Loucy (cell line): ENCODE measurements around the gene SMG6.
"Not testable (repeated sequence)": the region's sequence is repeated elsewhere in the genome, so short reads cannot be mapped to it uniquely, and the experiment has no call there.

ENCODE experiments used
- H2AFZ ChIP-seq: fragments of 200-600 bp; sonication (generic); 2 replicates; pipeline ENCODE4 v1.6.0; 2016; ENCODE audit warnings: antibody characterized with exemption, mild to moderate bottlenecking, low read length, moderate library complexity
- H3F3A ChIP-seq: fragments of 200-600 bp; 2 replicates; pipeline ENCODE4 v1.6.0; 2016; ENCODE audit warnings: antibody characterized with exemption, low read depth, mild to moderate bottlenecking
- H3K27me3 ChIP-seq: fragments of 200-600 bp; sonication (generic); 2 replicates; pipeline ENCODE4 v1.6.1; 2014; ENCODE audit warnings: low read length, mild to moderate bottlenecking; ENCODE audit not compliant: insufficient read depth, poor library complexity, severe bottlenecking
- H3K36me3 ChIP-seq: fragments of 200-600 bp; sonication (generic); 2 replicates; pipeline ENCODE4 v1.6.1; 2016; ENCODE audit warnings: low read length; ENCODE audit not compliant: insufficient read depth
- H3K4me1 ChIP-seq: fragments of 200-600 bp; sonication (generic); 2 replicates; pipeline ENCODE4 v1.5.1; 2014; ENCODE audit warnings: low read length, mild to moderate bottlenecking; ENCODE audit not compliant: insufficient read depth, poor library complexity, severe bottlenecking
- H3K4me2 ChIP-seq: fragments of 200-600 bp; sonication (generic); 2 replicates; pipeline ENCODE4 v1.6.0; 2014; ENCODE audit warnings: antibody characterized with exemption, low read length, low read depth, mild to moderate bottlenecking; ENCODE audit not compliant: poor library complexity, severe bottlenecking
- H3K4me3 ChIP-seq: fragments of 200-600 bp; sonication (generic); 2 replicates; pipeline ENCODE4 v1.5.1; 2014; ENCODE audit warnings: low read length, mild to moderate bottlenecking, mixed read lengths; ENCODE audit not compliant: poor library complexity, severe bottlenecking
- H3K79me2 ChIP-seq: fragments of 200-600 bp; sonication (generic); 2 replicates; pipeline ENCODE4 v1.6.1; 2014; ENCODE audit warnings: low read length; ENCODE audit not compliant: insufficient read depth
- H3K9ac ChIP-seq: fragments of 200-600 bp; sonication (generic); 2 replicates; pipeline ENCODE4 v1.6.0; 2014; ENCODE audit warnings: mild to moderate bottlenecking, low read depth, low read length, moderate library complexity; ENCODE audit not compliant: poor library complexity, severe bottlenecking
- H3K9me2 ChIP-seq: fragments of 200-600 bp; sonication (generic); replicated peaks from 2 replicates; pipeline ENCODE4 v1.6.1; 2016; ENCODE audit warnings: low read depth, low read length, mixed read lengths
- H3K9me3 ChIP-seq: fragments of 200-600 bp; sonication (generic); 2 replicates; pipeline ENCODE4 v1.6.1; 2014; ENCODE audit warnings: mild to moderate bottlenecking, antibody characterized with exemption, low read length, low read depth; ENCODE audit not compliant: insufficient read depth
- H4K20me1 ChIP-seq: fragments of 200-600 bp; sonication (generic); 2 replicates; pipeline ENCODE4 v1.6.0; 2014; ENCODE audit warnings: antibody characterized with exemption, low read length, mild to moderate bottlenecking; ENCODE audit not compliant: insufficient read depth, poor library complexity, severe bottlenecking
- CTCF ChIP-seq: fragments of 200-600 bp; sonication (generic); conservative IDR thresholded peaks from 2 replicates; pipeline ENCODE4 v1.5.1; 2014; ENCODE audit warnings: mild to moderate bottlenecking, antibody characterized with exemption, low read length
- EZH2phosphoT487 ChIP-seq: fragments of 200-600 bp; IDR thresholded peaks from 2 replicates; pipeline ENCODE4 v1.6.1; 2018; ENCODE audit warnings: antibody characterized with exemption, mild to moderate bottlenecking, moderate library complexity, borderline replicate concordance

Gene SMG6

GRCh38 chr17:2013994-2014317 is 289.6 kb downstream of the SMG6 start:
- Histone ChIP-seq H3K27me3 (no peaks in the 10 kb centered on the region), H3F3A (no peaks in the 10 kb centered on the region), H3K4me1 (peaks cover 10% of the 10 kb centered on the region), H3K36me3 (no peaks in the 10 kb centered on the region), H3K9me3 (no peaks in the 10 kb centered on the region), H3K4me2 (no peak overlapping the region), H3K79me2 (no peaks in the 10 kb centered on the region), H3K4me3 (no peak overlapping the region), H3K9ac (no peak overlapping the region), H3K9me2 (no peaks in the 10 kb centered on the region), H2AFZ (no peak overlapping the region), H4K20me1 (no peaks in the 10 kb centered on the region)
- no peak for TF ChIP-seq EZH2phosphoT487
- TF ChIP-seq CTCF: no peak

GRCh38 chr17:2013220-2013993 is 290.2 kb downstream of the SMG6 start:
- H3K79me2 ChIP-seq, H3F3A ChIP-seq, H3K9me2 ChIP-seq, H3K4me3 ChIP-seq, H3K4me2 ChIP-seq, H3K9ac ChIP-seq, H3K27me3 ChIP-seq, H4K20me1 ChIP-seq, H3K9me3 ChIP-seq, H2AFZ ChIP-seq, H3K36me3 ChIP-seq: not testable (repeated sequence)
- H3K4me1 ChIP-seq: peaks cover 10% of the 10 kb centered on the region

- Histone ChIP-seq H3K4me1 (peaks cover 10% of the 10 kb centered on the region), H3K9me3 (no peaks in the 10 kb centered on the region), H3K36me3 (no peaks in the 10 kb centered on the region), H2AFZ (peak overlapping the region; percentile 66; the same call in 1 of the 2 replicates), H3K9ac (no peak overlapping the region), H3F3A (no peaks in the 10 kb centered on the region), H3K9me2 (no peaks in the 10 kb centered on the region), H3K79me2 (no peaks in the 10 kb centered on the region), H4K20me1 (no peaks in the 10 kb centered on the region), H3K27me3 (no peaks in the 10 kb centered on the region), H3K4me2 (no peak overlapping the region), H3K4me3 (no peak overlapping the region)
- TF ChIP-seq CTCF: no peak
- no peak for TF ChIP-seq EZH2phosphoT487
Measured at GRCh38 chr17:2012499-2012898, 291.1 kb downstream of the SMG6 start.
